AML-193 (cell line): ENCODE results near the gene PKD1L1.
"Not testable (repeated sequence)": the region's sequence is repeated elsewhere in the genome, so short reads cannot be mapped to it uniquely, and the experiment has no call there.

ENCODE experiments used
- DNase-seq, 2 experiments: peaks; one replicate each; lab custom pipeline; 2025; lab: John Stamatoyannopoulos, UW

Gene PKD1L1

DNA sequence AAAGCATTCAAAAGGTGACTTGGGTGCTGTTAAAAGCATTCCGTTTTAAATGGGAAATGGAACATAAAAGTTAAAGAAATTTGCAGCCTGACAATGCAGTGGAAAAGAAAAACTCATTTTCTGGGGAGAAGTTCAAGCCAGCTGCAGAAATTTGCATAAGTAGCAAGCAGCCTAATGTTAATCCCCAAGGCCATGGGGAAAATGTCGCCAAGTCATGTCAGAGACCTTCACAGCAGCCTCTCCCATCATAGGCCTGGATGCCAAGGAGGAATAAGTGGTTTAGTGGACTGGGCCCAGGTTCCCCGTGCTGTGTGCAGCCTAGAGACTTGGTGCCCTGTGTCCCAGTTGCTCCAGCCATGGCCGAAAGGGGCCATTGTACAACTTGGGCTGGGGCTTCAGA lies 154.2 kb downstream of the PKD1L1 start:
- no peak for DNase-seq

DNA sequence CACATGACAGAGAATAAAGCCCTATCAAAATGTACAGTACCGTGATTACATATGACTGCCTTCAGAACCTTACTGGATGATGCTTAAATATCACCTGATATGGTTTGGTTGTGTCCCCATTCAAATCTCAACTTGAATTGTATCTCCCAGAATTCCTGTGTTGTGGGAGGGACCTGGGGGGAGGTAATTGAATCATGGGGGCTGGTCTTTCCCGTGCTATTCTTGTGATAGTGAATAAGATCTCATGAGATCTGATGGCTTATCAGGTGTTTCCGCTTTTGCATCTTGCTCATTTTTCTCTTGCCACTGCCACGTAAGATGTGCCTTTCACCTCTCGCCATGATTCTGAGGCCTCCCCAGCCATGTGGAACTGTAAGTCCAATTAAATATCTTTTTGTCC lies 155.1 kb downstream of the PKD1L1 start:
- DNase-seq, result not testable (repeated sequence)

GRCh38 chr7:47792521-47793121 lies 155.6 kb downstream of the PKD1L1 start:
- no peak for DNase-seq

DNA sequence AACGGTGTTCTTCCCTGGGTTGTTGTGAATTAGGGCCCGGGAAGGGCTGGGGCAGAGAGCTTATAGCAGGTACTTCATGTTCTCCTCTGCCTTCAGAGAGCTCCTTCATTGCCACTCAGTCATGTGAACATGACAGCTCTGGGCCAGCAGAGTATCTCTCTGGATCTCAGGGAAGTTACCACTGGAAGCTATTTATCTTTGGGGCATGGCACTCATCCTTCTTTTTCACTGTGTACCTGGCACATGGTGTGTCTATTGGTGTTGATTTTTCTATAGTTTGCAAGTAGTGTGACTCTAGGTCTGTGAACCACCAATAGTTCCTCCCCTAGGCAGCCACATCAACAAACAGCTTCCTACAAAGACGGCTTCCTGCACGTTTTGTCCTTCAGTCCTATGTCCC lies 156.6 kb downstream of the PKD1L1 start:
- DNase-seq, result no peak

- DNase-seq, result no peak
These were observed 160.2 kb downstream of the PKD1L1 start for GRCh38 chr7:47788083-47788482.

GRCh38 chr7:47787249-47788069 lies 160.8 kb downstream of the PKD1L1 start:
- no peak for DNase-seq

- DNase-seq, result no peak
These were observed 161.6 kb downstream of the PKD1L1 start for GRCh38 chr7:47786557-47787248.

- no peak for DNase-seq
These were observed 162.2 kb downstream of the PKD1L1 start for GRCh38 chr7:47785923-47786556.

- DNase-seq, result no peak
These were observed 164.6 kb downstream of the PKD1L1 start for GRCh38 chr7:47783456-47784223.

GRCh38 chr7:47782792-47783191 lies 165.5 kb downstream of the PKD1L1 start:
- DNase-seq, result no peak

DNA sequence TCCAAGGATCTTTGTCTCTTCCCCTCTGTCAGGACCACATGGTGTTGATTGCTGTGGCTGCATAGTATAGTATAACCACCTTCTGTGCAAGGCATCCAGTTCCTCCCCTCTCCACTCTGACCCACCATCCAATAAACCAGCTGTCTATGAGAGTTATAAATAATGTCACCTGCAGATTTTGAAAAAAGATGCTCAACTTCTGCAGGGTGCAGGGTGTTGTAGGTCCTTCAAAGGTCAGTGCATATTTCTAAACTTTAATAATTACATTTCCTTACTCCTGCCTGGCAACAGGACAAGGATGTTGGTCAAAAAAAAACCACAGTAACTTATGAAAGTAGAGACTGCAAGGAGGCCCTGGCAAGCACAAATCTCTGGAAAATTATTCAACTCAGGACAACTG lies 166.2 kb downstream of the PKD1L1 start:
- DNase-seq, result no peak

GRCh38 chr7:47780555-47780954 lies 167.7 kb downstream of the PKD1L1 start:
- no peak for DNase-seq

- DNase-seq, result no peak
These were observed 168.9 kb downstream of the PKD1L1 start for GRCh38 chr7:47779341-47779771.

- DNase-seq, result no peak
These were observed 170.1 kb downstream of the PKD1L1 start for GRCh38 chr7:47778153-47778661.

- no peak for DNase-seq
These were observed 170.6 kb downstream of the PKD1L1 start for GRCh38 chr7:47777531-47778152.

DNA sequence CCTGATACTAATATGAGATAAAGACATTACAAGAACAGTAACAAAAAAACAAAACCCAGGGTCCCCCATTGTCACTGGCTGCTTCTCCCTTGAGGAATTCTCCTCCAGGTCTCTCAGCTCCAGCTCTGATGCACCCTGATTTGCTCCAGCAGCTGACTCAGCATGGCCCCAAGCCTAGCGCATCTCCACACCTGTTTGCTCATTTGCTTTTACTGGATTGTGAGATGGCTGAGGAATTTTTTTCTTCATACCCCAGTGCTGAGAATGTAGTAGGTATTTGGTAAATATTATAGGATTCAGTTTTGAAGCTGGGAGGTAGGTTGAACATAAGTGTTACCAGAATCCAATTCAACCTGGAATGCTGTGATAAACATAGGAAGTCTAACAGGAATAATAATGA lies 171.9 kb downstream of the PKD1L1 start:
- no peak for DNase-seq

- DNase-seq, result no peak
These were observed 173.0 kb downstream of the PKD1L1 start for GRCh38 chr7:47775238-47775637.

- DNase-seq, result no peak
These were observed 175.8 kb downstream of the PKD1L1 start for GRCh38 chr7:47772492-47772891.

GRCh38 chr7:47771990-47772360 lies 176.3 kb downstream of the PKD1L1 start:
- no peak for DNase-seq

DNA sequence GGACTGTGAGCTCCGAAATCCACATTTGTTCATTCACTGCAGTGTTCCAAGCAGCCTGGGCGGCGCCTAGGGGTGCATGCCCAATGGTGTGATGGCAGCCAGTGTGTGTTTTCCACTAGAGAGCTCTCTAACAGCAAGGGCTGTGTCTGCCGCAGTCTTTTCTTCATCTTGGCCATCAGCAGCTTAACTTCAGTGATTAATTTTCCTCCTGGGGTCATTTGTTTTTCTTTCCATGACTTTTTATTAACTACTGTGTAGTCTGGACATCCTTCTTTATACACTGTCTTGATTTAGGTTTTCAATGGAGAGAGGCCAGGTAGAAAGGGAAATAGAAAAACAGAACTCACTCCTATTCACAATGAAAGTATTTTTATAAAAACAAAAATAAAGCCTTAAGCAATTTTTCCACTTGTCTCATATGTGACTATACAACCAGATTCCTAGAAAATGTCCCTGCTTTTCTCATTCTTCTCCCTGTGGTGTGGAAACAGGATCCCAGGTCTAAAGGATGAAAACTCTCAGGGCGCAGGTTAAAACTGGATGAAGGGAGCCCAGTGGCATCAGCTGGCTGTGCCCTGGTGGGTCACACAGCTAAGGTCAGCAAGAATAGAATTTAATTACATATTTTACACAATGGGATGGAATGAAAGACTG lies 176.8 kb downstream of the PKD1L1 start:
- DNase-seq, result no peak

GRCh38 chr7:47766126-47766525 lies 182.1 kb downstream of the PKD1L1 start:
- DNase-seq, result no peak
